T-helper 17 cell (primary cell): ENCODE data around the gene SYT8. TPM values are rescaled to one million over a fixed set of nuclear protein-coding genes. Genes with fewer than 3 reads are reported as not detected.
A peak's percentile ranks its signal among the peaks of the same experiment; 100 is the strongest.

Experiments
- ATAC-seq: fragments of 150-1000 bp; cut with Tn5 transposase; 2 replicates; pipeline ENCODE4 v1.10.0; 2021; ENCODE audit warnings: mild to moderate bottlenecking, moderate library complexity
- DNase-seq, 3 donors: peaks; one replicate each; pipeline versions ENCODE4 v3.0.0 to v3.0.0-alpha.2; 2020 to 2021
- H3K9me3 ChIP-seq: one replicate; pipeline ENCODE4 v1.7.0; 2013; ENCODE audit warnings: low read length, mild to moderate bottlenecking; ENCODE audit not compliant: control insufficient read depth, poor library complexity, severe bottlenecking
- H3K27ac Mint-ChIP-seq: one replicate; pipeline ENCODE4 v1.8.0; 2022; ENCODE audit warnings: mild to moderate bottlenecking, moderate library complexity, mixed read lengths
- H3K27me3 Mint-ChIP-seq: one replicate; pipeline ENCODE4 v1.8.0; 2022; ENCODE audit warnings: mixed read lengths
- H3K36me3 Mint-ChIP-seq: one replicate; pipeline ENCODE4 v1.8.0; 2022; ENCODE audit warnings: low read depth, mixed read lengths
- H3K4me1 Mint-ChIP-seq: one replicate; pipeline ENCODE4 v1.8.0; 2022; ENCODE audit warnings: mild to moderate bottlenecking, mixed read lengths
- H3K4me3 Mint-ChIP-seq: one replicate; pipeline ENCODE4 v1.8.0; 2022; ENCODE audit warnings: mild to moderate bottlenecking, moderate library complexity, mixed read lengths
- total RNA-seq, 4 donors: library from RNA in 2 of 4; stranded (reverse) in 2 of 4; gene quantifications; one replicate each; pipeline ENCODE4 v1.2.3 and lab custom pipeline; 2022 to 2026

The SYT8 gene
- total RNA-seq, 2 donors from 2014 or later: not detected

DNA sequence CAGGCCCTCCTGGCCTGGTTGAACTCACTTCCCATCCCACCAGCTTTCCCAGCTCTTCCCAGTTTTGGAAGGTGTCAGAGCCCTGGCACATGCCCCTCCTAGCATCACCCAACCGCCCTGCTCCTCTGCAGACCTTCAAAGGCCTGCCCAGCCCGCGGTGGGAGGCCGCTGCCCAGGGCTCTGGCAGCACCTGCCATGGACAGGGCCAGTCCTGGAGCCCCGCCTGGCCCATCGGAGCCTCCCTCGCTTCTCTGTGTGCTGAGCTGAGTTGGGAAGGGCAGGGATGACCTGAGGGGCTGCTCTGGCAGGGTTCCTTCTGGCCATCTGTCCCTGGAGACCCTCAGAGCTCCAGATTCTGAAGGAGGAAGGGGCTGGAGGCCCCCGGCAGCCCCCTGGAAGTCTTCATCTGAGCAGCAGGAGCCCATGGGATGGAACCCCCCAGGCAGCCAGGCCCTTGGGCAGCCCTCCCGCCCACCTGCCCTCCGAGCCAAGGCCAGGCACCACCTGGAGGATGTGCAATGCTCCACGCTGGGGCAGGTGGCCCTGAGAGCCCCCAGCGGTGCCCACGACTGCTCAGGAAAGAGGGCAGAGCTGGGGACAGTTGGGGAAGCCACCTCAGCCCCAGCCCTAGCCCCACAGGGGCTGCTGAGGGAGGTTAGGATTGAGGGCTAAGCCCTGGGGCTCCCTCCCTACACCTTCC is 21.7 kb downstream of the SYT8 start:
- H3K36me3 Mint-ChIP-seq: peaks cover 4% of the 10 kb centered on the region
- peak overlapping the region; percentile 69 for H3K4me3 Mint-ChIP-seq
- no peak overlapping the region for H3K27ac Mint-ChIP-seq
- ATAC-seq: no peak
- DNase-seq: no peak
- H3K27me3 Mint-ChIP-seq: no peaks in the 10 kb centered on the region
- H3K9me3 ChIP-seq: no peaks in the 10 kb centered on the region
- H3K4me1 Mint-ChIP-seq: peaks cover 24% of the 10 kb centered on the region

- H3K4me1 Mint-ChIP-seq: peaks cover 20% of the 10 kb centered on the region
- H3K4me3 Mint-ChIP-seq: no peak overlapping the region
- ATAC-seq: no peak
- H3K9me3 ChIP-seq: no peaks in the 10 kb centered on the region
- H3K27ac Mint-ChIP-seq: no peak overlapping the region
- no peak for DNase-seq
- H3K36me3 Mint-ChIP-seq: peaks cover 4% of the 10 kb centered on the region
- H3K27me3 Mint-ChIP-seq: no peaks in the 10 kb centered on the region
Measured at GRCh38 chr11:1857064-1857463, 22.3 kb downstream of the SYT8 start.

DNA sequence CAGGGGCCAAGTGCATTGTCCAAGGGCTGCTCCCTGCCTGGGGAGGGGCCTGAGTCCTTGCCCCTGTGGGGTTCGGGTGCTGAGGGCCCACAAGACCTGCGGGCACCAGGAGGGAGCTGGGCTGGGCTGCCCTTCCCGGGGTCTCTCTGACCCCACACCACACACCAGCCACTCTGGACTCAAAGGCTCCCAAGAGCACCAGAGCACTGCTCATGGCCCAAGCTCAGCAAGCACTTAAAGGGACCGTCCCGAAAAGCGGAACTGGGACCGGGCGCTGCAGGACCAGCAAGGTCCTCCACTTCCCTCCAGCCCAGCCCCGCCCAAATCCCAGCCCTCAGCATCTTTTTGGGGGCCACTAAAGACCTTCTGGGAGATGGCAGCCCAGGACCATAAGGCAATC is 23.4 kb downstream of the SYT8 start:
- ATAC-seq (no peak), DNase-seq (no peak)
- Mint-ChIP-seq H3K4me3 (peak overlapping the region; percentile 28), H3K27ac (peak overlapping the region; percentile 65), H3K4me1 (peaks cover 9% of the 10 kb centered on the region), H3K27me3 (no peaks in the 10 kb centered on the region), H3K36me3 (peaks cover under 1% of the 10 kb centered on the region)
- no peaks in the 10 kb centered on the region for H3K9me3 ChIP-seq

DNA sequence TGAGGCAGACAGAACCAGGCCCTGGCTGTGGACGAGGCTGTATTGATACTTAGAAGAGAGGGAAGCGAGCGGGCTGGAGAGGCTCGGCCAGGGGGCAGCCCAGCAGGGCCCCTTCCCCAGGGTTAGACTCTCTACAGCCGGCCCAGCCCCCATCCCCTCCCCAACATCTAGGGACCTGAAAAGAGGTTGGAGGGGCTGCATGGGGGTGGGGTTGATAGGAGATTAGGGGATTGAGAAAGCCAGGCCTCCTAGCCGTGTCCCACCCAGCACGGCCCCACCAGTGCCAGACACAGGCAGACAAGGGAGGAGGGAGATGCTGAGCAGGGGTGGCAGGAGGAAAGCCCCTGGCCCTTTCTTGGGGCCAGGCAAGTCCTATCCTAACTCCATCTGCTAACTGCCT is 23.8 kb downstream of the SYT8 start:
- Mint-ChIP-seq H3K27me3 (no peaks in the 10 kb centered on the region), H3K36me3 (no peaks in the 10 kb centered on the region), H3K4me3 (peak overlapping the region; percentile 10), H3K27ac (peak overlapping the region; percentile 65), H3K4me1 (peaks cover 9% of the 10 kb centered on the region)
- no peak for ATAC-seq
- no peak for DNase-seq
- H3K9me3 ChIP-seq: no peaks in the 10 kb centered on the region

- no peaks in the 10 kb centered on the region for H3K9me3 ChIP-seq
- Mint-ChIP-seq H3K27ac (peak overlapping the region; percentile 65), H3K36me3 (no peaks in the 10 kb centered on the region), H3K27me3 (no peaks in the 10 kb centered on the region), H3K4me1 (peaks cover 10% of the 10 kb centered on the region), H3K4me3 (peak overlapping the region; percentile 10)
- DNase-seq: no peak
- ATAC-seq: no peak
Measured at GRCh38 chr11:1859004-1859403, 24.2 kb downstream of the SYT8 start.

GRCh38 chr11:1860108-1860507 is 25.3 kb downstream of the SYT8 start:
- H3K27me3 Mint-ChIP-seq: no peaks in the 10 kb centered on the region
- DNase-seq (no peak), ATAC-seq (no peak)
- no peak overlapping the region for H3K4me3 Mint-ChIP-seq
- no peak overlapping the region for H3K27ac Mint-ChIP-seq
- H3K4me1 Mint-ChIP-seq: peaks cover 14% of the 10 kb centered on the region
- H3K36me3 Mint-ChIP-seq: no peaks in the 10 kb centered on the region
- H3K9me3 ChIP-seq: no peaks in the 10 kb centered on the region

- no peak overlapping the region for H3K4me3 Mint-ChIP-seq
- ATAC-seq: no peak
- no peak overlapping the region for H3K27ac Mint-ChIP-seq
- no peak for DNase-seq
- no peaks in the 10 kb centered on the region for H3K36me3 Mint-ChIP-seq
- H3K27me3 Mint-ChIP-seq: no peaks in the 10 kb centered on the region
- H3K9me3 ChIP-seq: no peaks in the 10 kb centered on the region
- peaks cover 22% of the 10 kb centered on the region for H3K4me1 Mint-ChIP-seq
Measured at GRCh38 chr11:1861435-1862411, 26.9 kb downstream of the SYT8 start.

DNA sequence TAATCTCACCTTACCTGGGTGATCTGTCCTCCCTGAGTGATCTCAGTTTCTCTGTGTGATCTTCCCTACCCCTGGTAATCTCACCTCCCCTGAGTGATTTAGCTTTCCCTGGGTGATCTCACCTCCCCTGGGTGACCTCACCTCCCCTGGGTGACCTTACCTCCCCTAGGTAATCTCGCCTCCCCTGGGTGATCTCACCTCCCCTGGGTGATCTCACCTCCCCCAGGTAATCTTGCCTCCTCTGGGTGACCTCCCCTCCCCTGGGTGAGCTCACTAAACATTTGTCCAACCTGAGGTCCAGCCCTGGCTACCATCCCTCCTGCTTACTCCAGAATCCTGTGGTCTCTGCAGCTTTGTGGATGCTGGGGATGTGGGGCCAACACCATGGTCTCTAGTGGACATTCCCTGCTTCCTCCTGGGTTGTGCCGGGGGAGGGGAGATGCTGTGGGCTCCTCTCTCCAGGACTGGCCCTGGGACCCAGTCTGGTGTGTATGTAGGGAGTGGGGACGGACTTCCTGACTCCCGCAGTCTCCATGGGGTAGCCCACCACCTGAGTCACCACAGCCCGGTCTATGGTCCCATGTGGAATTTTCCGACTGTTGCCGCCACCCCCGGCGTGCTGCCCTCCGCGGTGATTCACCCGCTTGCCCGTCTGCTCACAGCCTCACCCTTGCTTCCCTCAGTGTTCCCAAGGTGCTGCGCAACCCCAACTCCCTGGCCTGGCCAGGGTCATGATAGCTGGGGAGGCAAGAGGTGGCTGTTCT is 28.0 kb downstream of the SYT8 start:
- Mint-ChIP-seq H3K27me3 (no peaks in the 10 kb centered on the region), H3K36me3 (no peaks in the 10 kb centered on the region), H3K4me3 (no peak overlapping the region), H3K27ac (no peak overlapping the region), H3K4me1 (peaks cover 21% of the 10 kb centered on the region)
- ATAC-seq: no peak
- no peak for DNase-seq
- H3K9me3 ChIP-seq: no peaks in the 10 kb centered on the region

DNA sequence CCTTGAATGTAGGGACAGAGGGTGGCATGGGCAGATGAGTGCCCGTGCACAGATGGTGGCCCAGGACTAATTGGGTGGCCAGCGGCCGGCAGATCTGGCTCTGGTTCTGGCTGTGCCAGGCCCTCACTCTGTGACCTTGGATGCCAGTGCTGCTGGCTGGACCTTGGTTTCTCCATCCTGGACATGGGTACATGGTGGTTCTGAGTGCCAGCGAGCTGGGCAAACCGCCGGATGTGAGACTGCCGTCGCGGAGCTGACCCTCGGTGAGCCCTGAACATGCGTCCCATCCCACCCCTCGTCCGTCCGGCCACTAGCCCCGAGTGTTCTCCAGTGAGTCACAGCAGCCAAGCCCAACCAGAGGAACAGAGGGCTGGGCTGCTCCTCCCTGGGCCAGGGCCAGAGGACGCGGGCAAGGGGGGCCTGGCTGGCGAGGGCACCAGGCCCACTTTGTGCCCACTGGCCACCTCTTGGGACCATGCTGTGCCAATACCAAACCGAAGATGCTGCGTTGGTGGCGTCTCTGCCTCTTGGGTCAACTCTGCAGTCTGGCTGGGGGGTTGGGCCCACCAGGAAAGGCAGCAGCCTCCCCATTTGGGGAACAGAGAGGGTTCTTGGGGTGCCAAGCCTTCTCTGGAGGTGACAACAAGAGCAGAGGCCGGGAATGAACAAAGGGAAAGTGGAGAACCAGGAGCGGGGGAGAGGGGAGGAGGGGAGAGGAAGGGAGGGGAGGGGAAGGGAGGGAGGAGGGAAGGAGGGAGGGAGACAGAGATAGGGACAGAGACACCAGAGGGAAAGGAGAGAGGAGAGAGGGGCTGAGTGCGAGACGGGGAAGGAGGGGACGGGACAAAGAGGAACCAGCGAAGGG is 28.8 kb downstream of the SYT8 start:
- no peaks in the 10 kb centered on the region for H3K9me3 ChIP-seq
- H3K4me3 Mint-ChIP-seq: no peak overlapping the region
- no peaks in the 10 kb centered on the region for H3K27me3 Mint-ChIP-seq
- ATAC-seq (peak; percentile 59), DNase-seq (no peak)
- peak overlapping the region; percentile 19 for H3K27ac Mint-ChIP-seq
- H3K36me3 Mint-ChIP-seq: no peaks in the 10 kb centered on the region
- peaks cover 25% of the 10 kb centered on the region for H3K4me1 Mint-ChIP-seq

DNA sequence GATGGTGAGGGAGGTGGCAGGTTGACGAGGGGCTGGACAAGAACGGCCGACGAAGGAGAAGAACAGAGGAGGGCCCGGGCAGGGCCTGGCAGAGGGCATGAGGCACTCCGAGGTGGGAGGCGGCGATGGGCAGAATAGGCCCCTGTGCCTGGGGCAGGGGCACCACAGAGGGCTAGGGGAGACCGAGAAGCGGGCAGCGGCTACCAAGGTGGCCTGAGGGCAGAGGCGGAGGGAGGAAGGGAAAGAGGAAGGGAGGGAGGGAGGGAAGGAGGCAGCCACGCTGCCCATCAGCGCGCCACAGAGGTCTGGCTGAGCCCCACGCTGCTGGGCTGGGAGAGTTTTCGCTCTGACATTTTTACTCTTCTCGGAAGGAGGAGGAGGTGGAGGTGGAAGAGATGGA is 29.4 kb downstream of the SYT8 start:
- no peak for ATAC-seq
- DNase-seq: no peak
- Mint-ChIP-seq H3K4me3 (no peak overlapping the region), H3K4me1 (peaks cover 29% of the 10 kb centered on the region), H3K27ac (peak overlapping the region; percentile 19), H3K27me3 (no peaks in the 10 kb centered on the region), H3K36me3 (no peaks in the 10 kb centered on the region)
- H3K9me3 ChIP-seq: no peaks in the 10 kb centered on the region

DNA sequence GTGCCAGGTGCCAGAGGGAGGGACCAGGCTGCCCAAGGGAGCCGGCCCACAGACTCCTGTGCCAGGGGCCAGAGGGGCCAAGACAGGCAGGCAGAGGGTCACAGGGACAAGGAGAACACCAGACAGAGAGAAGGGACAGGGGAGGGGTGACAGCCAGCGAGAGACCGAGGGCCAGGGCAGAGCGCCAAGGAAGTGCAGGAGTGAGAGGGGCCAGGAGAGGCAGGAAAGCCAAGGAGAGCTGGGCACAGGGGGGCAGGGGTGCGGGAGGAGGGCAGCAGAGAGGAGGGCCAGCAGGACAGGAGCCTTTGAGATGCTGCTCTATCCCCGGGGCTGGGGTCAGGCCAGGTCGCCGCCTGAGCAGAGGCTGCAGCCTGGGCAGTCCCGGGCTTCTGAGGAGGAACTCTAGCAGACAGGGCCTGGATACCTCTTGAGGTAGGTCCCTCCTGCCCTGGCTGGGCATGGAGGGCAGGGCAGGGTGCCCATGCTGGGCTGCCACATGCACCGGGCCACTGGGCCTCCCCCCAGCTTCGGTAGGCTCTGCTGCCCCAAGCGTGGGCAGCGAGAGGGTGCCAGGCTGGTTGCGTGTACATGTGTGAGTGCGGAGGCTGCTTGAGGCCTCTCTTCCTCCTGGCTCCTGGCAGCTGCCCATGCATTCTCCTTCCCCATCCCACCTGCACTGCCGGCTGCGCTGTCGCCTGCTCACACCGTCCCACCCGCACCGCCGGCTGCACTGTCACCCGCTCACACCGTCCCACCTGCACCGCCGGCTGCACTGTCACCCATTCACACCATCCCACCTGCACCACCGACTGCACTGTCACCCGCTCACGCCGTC is 30.3 kb downstream of the SYT8 start:
- Mint-ChIP-seq H3K27ac (peak overlapping the region; percentile 80), H3K27me3 (no peaks in the 10 kb centered on the region), H3K4me3 (peak overlapping the region; percentile 69), H3K36me3 (no peaks in the 10 kb centered on the region), H3K4me1 (peaks cover 37% of the 10 kb centered on the region)
- ATAC-seq: no peak
- no peak for DNase-seq
- H3K9me3 ChIP-seq: no peaks in the 10 kb centered on the region

DNA sequence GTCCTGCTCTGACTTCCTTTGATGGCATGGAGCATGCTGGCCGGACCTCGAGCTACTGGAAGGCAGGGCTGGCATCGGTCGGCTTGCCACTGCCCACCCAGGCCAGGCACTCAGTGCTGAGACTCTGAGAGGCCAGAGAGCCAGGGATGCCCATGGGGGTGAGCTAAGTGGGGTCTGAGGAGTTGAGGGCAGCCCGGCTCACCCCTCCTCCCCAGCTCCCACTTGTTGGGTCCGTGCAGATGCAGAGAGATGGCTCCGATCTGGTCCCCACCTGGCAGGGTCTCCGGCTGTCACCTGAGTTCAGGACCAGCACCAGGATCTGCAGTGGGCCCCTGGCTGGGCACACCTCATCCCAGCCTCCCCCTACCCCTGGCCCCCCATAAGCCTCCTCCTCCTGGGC is 31.4 kb downstream of the SYT8 start:
- Mint-ChIP-seq H3K27me3 (no peaks in the 10 kb centered on the region), H3K4me1 (peaks cover 48% of the 10 kb centered on the region)
- ATAC-seq: no peak

More for the DNA sequence above, 31.4 kb downstream of the SYT8 start:
- no peak for DNase-seq
- H3K36me3 Mint-ChIP-seq: no peaks in the 10 kb centered on the region
- H3K9me3 ChIP-seq: no peaks in the 10 kb centered on the region
- peak overlapping the region; percentile 63 for H3K4me3 Mint-ChIP-seq
- peak overlapping the region; percentile 80 for H3K27ac Mint-ChIP-seq
